MCF 10A (cell line): ENCODE measurements around the gene OR4C11. TPM values are rescaled to one million over a fixed set of nuclear protein-coding genes. Genes with fewer than 3 reads are reported as not detected.

ENCODE experiments used
- BruUV-seq: library from RNA; stranded (reverse); fragments of 400-500 nt; replicated peaks from 2 replicates; lab custom pipeline; 2021; lab: Mats Ljungman, UMichigan
- CTCF ChIA-PET: fragments of 300-600 bp; sonication (Branson Sonifier 250); formaldehyde crosslinking; extraction: SDS; loops from one replicate; lab custom pipeline; 2021; ENCODE audit warnings: antibody characterized with exemption, inconsistent platforms; lab: Yijun Ruan, JAX
- POLR2A ChIA-PET: fragments of 300-600, 350-650 bp; sonication (Branson Sonifier 250); formaldehyde crosslinking; extraction: SDS; loops from one replicate; lab custom pipeline; 2020; ENCODE audit warnings: antibody characterized with exemption, inconsistent platforms; lab: Yijun Ruan, JAX
- DNase-seq: peaks from one replicate; pipeline ENCODE4 v3.0.0-alpha.2; 2018; ENCODE audit not compliant: unreplicated experiment
- H3K27ac Mint-ChIP-seq: one replicate; pipeline ENCODE4 v1.8.0; 2022; ENCODE audit warnings: mild to moderate bottlenecking, low read depth, mixed read lengths; ENCODE audit not compliant: unreplicated experiment
- H3K27me3 Mint-ChIP-seq: one replicate; pipeline ENCODE4 v1.8.0; 2022; ENCODE audit warnings: mixed read lengths; ENCODE audit not compliant: insufficient read depth, unreplicated experiment
- H3K36me3 Mint-ChIP-seq: one replicate; pipeline ENCODE4 v1.8.0; 2022; ENCODE audit warnings: mild to moderate bottlenecking, moderate library complexity, mixed read lengths; ENCODE audit not compliant: insufficient read depth, unreplicated experiment
- H3K4me1 Mint-ChIP-seq: one replicate; pipeline ENCODE4 v1.8.0; 2022; ENCODE audit warnings: mixed read lengths; ENCODE audit not compliant: insufficient read depth, unreplicated experiment
- H3K4me3 Mint-ChIP-seq: one replicate; pipeline ENCODE4 v1.8.0; 2022; ENCODE audit warnings: mild to moderate bottlenecking, moderate library complexity, mixed read lengths; ENCODE audit not compliant: unreplicated experiment
- H3K9me3 Mint-ChIP-seq: one replicate; pipeline ENCODE4 v1.8.0; 2022; ENCODE audit warnings: mixed read lengths; ENCODE audit not compliant: unreplicated experiment
- CTCF ChIP-seq: fragments of 200-600 bp; IDR thresholded peaks from one replicate; pipeline ENCODE4 v1.8.0; 2022; ENCODE audit warnings: antibody characterized with exemption, mild to moderate bottlenecking; ENCODE audit not compliant: unreplicated experiment
- intact Hi-C: fragments of 100-400 bp; cut with micrococcal nuclease; formaldehyde crosslinking; loops from 2 replicates; pipeline ENCODE4 v1.14.1; 2022
- total RNA-seq: library from RNA; stranded (reverse); gene quantifications from 2 replicates; pipeline ENCODE4 v1.2.3, GENCODE V29; 2022

The OR4C11 gene
- total RNA-seq, 1 experiment from 2014 or later: not detected

GRCh38 chr11:55634813-55635212 lies 27.4 kb upstream of the OR4C11 start, which contains the start of gene OR4P4:
Gene OR4P4 (plus strand): TSS chr11:55635113.
- BruUV-seq: no TSS peak
- no peaks in the 10 kb centered on the region for H3K36me3 Mint-ChIP-seq
- intact Hi-C loops: no loop called here
- peaks cover 51% of the 10 kb centered on the region for H3K9me3 Mint-ChIP-seq
- TF ChIP-seq CTCF: no peak
- ChIA-PET CTCF (no interaction called here), POLR2A (no interaction called here)
- H3K4me1 Mint-ChIP-seq: no peaks in the 10 kb centered on the region
- no peaks in the 10 kb centered on the region for H3K27me3 Mint-ChIP-seq
- no peak for DNase-seq
- H3K27ac Mint-ChIP-seq: no peak within 1 kb of the TSS
- no peak within 1 kb of the TSS for H3K4me3 Mint-ChIP-seq

GRCh38 chr11:55624531-55624930 lies 17.1 kb upstream of the OR4C11 start:
- ChIA-PET POLR2A (no interaction called here), CTCF (no interaction called here)
- no TSS peak for BruUV-seq
- H3K27ac Mint-ChIP-seq: no peak overlapping the region
- peaks cover 30% of the 10 kb centered on the region for H3K9me3 Mint-ChIP-seq
- intact Hi-C loops: no loop called here
- no peak for DNase-seq
- H3K27me3 Mint-ChIP-seq: no peaks in the 10 kb centered on the region
- no peak overlapping the region for H3K4me3 Mint-ChIP-seq
- no peak for TF ChIP-seq CTCF
- H3K36me3 Mint-ChIP-seq: no peaks in the 10 kb centered on the region
- H3K4me1 Mint-ChIP-seq: no peaks in the 10 kb centered on the region

- intact Hi-C loops: no loop called here
- Mint-ChIP-seq H3K4me1 (no peaks in the 10 kb centered on the region), H3K36me3 (no peaks in the 10 kb centered on the region), H3K4me3 (no peak overlapping the region), H3K27me3 (no peaks in the 10 kb centered on the region), H3K9me3 (peaks cover 45% of the 10 kb centered on the region), H3K27ac (no peak overlapping the region)
- BruUV-seq: no TSS peak
- no peak for TF ChIP-seq CTCF
- DNase-seq: no peak
- CTCF ChIA-PET: no interaction called here
- POLR2A ChIA-PET: no interaction called here
These were observed 34.9 kb downstream of the OR4C11 start for GRCh38 chr11:55572548-55572947.

GRCh38 chr11:55571828-55572227 lies 35.6 kb downstream of the OR4C11 start, which contains the start of gene OR4C16:
Gene OR4C16 (plus strand): TSS chr11:55572128. CDS start chr11:55572128, 0 bp downstream.
- no peak for TF ChIP-seq CTCF
- H3K36me3 Mint-ChIP-seq: no peaks in the 10 kb centered on the region
- no peaks in the 10 kb centered on the region for H3K4me1 Mint-ChIP-seq
- ChIA-PET CTCF (no interaction called here), POLR2A (no interaction called here)
- H3K4me3 Mint-ChIP-seq: no peak within 1 kb of the TSS
- H3K27ac Mint-ChIP-seq: no peak within 1 kb of the TSS
- BruUV-seq: no TSS peak
- H3K27me3 Mint-ChIP-seq: no peaks in the 10 kb centered on the region
- peaks cover 45% of the 10 kb centered on the region for H3K9me3 Mint-ChIP-seq
- no peak for DNase-seq
- intact Hi-C loops: no loop called here
